ENCODE data around the gene ILDR1.

DNA sequence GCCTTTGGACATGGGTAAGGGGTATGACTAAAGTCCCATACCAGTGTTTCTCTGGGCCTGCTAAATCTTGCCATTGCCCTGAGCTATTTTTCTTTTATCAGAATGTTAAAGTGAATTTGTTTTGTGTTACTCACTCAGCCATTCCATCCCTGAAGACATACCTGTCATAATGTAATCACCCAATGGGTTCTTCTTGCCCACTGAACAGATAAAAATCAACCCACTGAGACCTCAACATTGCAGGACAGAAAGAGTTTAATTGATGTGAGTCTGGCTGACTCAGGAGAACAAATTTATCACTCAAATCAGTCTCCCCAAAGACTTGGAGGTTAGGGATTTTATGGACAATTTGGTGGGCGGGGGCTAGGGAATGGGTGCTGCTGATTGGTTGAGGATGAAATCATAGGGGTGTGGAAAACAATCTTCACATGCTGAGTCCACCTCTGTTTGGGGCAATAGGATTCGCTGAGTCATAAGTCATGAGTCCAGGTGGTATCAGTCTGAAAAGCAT is 47.4 kb downstream of the ILDR1 start:
- TF ChIP-seq, protein P1, sequence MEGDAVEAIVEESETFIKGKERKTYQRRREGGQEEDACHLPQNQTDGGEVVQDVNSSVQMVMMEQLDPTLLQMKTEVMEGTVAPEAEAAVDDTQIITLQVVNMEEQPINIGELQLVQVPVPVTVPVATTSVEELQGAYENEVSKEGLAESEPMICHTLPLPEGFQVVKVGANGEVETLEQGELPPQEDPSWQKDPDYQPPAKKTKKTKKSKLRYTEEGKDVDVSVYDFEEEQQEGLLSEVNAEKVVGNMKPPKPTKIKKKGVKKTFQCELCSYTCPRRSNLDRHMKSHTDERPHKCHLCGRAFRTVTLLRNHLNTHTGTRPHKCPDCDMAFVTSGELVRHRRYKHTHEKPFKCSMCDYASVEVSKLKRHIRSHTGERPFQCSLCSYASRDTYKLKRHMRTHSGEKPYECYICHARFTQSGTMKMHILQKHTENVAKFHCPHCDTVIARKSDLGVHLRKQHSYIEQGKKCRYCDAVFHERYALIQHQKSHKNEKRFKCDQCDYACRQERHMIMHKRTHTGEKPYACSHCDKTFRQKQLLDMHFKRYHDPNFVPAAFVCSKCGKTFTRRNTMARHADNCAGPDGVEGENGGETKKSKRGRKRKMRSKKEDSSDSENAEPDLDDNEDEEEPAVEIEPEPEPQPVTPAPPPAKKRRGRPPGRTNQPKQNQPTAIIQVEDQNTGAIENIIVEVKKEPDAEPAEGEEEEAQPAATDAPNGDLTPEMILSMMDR (IDR thresholded peaks at IDR 0.05) = no peak
- TF ChIP-seq EZH2phosphoT487 (IDR thresholded peaks at IDR 0.05) = no peak
- TF ChIP-seq EZH2 (IDR thresholded peaks at IDR 0.05) = no peak
